Activated CD8-positive, alpha-beta T cell treated with anti-CD3 and anti-CD28 coated beads, Interleukin-2, amount 10 ng/mL, durations not matched to agents 7 days and 5 days (primary cell): ENCODE results near the gene SRGN. TPM values are rescaled to one million over a fixed set of nuclear protein-coding genes. Genes with fewer than 3 reads are reported as not detected.

Experiments
- ATAC-seq: fragments of 150-1000 bp; cut with Tn5 transposase; one replicate; pipeline ENCODE4 v1.10.0; 2021; ENCODE audit warnings: moderate library complexity
- CTCF ChIA-PET: fragments of 350-600 bp; sonication (Branson Sonifier 250); formaldehyde crosslinking; loops from one replicate; lab custom pipeline; 2021; ENCODE audit warnings: antibody characterized with exemption; lab: Charles Lee
- POLR2A ChIA-PET: fragments of 350-600 bp; sonication (Branson Sonifier 250); formaldehyde crosslinking; loops from one replicate; lab custom pipeline; 2021; ENCODE audit warnings: antibody characterized with exemption; lab: Charles Lee
- DNase-seq: peaks from one replicate; pipeline ENCODE4 v3.0.0-alpha.2; 2020
- H3K27ac Mint-ChIP-seq: one replicate; pipeline ENCODE4 v1.8.0; 2021; ENCODE audit warnings: mild to moderate bottlenecking, mixed read lengths
- H3K27me3 Mint-ChIP-seq: one replicate; pipeline ENCODE4 v1.8.0; 2021; ENCODE audit warnings: low read depth, mixed read lengths
- H3K36me3 Mint-ChIP-seq: one replicate; pipeline ENCODE4 v1.8.0; 2021; ENCODE audit warnings: low read depth, mixed read lengths
- H3K4me1 Mint-ChIP-seq: one replicate; pipeline ENCODE4 v1.8.0; 2021; ENCODE audit warnings: low read depth, mixed read lengths
- H3K4me3 Mint-ChIP-seq: one replicate; pipeline ENCODE4 v1.8.0; 2021; ENCODE audit warnings: mild to moderate bottlenecking, mixed read lengths
- H3K9me3 Mint-ChIP-seq: one replicate; pipeline ENCODE4 v1.8.0; 2022; ENCODE audit warnings: mixed read lengths; ENCODE audit not compliant: insufficient read depth
- total RNA-seq, 2 experiments: library from RNA; stranded (reverse); gene quantifications; one replicate each; pipeline ENCODE4 v1.2.3, GENCODE V29; 2021

The SRGN gene
- total RNA-seq, 2 experiments from 2014 or later, result 166 to 168 TPM

DNA sequence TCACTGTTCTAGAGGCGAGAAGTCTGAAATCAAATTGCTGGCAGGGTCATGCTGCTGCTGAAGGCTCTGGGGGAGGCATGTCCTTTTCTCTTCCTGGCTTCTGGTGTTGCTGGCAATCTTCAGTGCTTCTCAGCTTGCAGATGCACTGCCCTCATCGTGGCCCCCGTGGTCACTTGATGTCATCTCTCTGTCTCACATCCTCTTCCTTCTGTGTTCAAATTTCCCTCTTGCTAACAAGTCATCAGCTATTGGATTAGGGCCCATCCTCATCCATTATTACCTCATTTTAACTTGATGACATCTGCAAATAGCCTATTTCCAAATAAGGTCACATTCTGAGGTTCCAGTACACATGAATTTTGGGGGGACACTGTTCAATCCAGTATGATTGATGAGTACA, 36.6 kb upstream of the SRGN start:
- peaks cover 59% of the 10 kb centered on the region for H3K4me1 Mint-ChIP-seq
- CTCF ChIA-PET, result interaction anchor here (1.3 to 2.0 kb wide), 5 partner anchors 14 to 47 kb away, joined by 3 to 11 read pairs (median 5); partner anchors contain the start of gene SRGN
- H3K4me3 Mint-ChIP-seq, result no peak overlapping the region
- POLR2A ChIA-PET, result interaction anchor here (0.6 to 5.6 kb wide), 6 partner anchors 16 to 95 kb away, joined by 3 to 32 read pairs (median 3); partner anchors contain the start of genes DDX21 and SRGN
- H3K27me3 Mint-ChIP-seq, result no peaks in the 10 kb centered on the region
- DNase-seq, result peak; percentile 77
- H3K27ac Mint-ChIP-seq, result peak overlapping the region; percentile 70
- H3K36me3 Mint-ChIP-seq, result no peaks in the 10 kb centered on the region
- peak; percentile 70 for ATAC-seq
- no peaks in the 10 kb centered on the region for H3K9me3 Mint-ChIP-seq

DNA sequence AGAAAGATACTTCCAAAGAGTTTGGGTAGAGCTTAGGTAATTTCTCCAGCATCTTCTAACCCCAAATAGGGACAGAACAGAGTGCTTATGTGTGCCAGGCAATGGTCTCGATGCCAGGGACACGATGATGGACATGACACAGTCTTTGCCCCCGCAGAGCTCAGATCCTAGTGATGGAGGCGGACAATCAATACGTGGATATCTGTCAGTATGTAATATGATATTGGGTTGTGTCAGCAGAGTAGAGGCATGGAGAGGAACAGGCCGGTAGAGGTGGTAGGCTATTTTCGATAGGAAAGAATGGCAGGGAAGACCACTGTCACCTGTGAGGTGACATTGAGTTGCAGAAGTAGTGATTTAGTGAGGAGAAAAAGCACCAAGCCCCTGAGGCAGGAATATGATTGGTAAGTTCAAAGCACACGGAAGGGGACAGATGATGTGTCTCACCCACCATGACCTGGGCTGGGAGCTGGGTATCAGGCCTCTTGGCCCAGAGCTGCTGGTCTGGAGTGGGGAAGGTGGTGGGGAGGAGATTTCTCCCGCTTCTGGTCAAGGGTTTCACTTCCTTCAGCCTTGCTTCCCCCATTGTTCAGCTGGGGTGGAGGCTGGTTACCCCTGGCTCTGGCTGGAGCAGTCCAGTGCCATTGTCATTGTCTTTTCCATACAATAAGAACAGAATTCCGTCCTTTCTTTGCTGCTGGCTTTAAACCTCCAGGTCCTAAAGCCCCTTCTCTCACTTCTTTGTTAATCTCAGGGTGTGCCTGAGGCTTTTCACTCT, 36.0 kb upstream of the SRGN start:
- Mint-ChIP-seq H3K27ac (peak overlapping the region; percentile 70), H3K36me3 (no peaks in the 10 kb centered on the region), H3K4me1 (peaks cover 61% of the 10 kb centered on the region), H3K27me3 (no peaks in the 10 kb centered on the region), H3K4me3 (no peak overlapping the region), H3K9me3 (no peaks in the 10 kb centered on the region)
- no peak for ATAC-seq
- no peak for DNase-seq
- POLR2A ChIA-PET, result interaction anchor here (0.8 to 5.6 kb wide), 5 partner anchors 32 to 96 kb away, joined by 3 to 32 read pairs (median 3); partner anchors contain the start of genes DDX21 and SRGN
- CTCF ChIA-PET, result interaction anchor here (1.3 to 2.0 kb wide), 5 partner anchors 14 to 47 kb away, joined by 3 to 11 read pairs (median 5); partner anchors contain the start of gene SRGN

DNA sequence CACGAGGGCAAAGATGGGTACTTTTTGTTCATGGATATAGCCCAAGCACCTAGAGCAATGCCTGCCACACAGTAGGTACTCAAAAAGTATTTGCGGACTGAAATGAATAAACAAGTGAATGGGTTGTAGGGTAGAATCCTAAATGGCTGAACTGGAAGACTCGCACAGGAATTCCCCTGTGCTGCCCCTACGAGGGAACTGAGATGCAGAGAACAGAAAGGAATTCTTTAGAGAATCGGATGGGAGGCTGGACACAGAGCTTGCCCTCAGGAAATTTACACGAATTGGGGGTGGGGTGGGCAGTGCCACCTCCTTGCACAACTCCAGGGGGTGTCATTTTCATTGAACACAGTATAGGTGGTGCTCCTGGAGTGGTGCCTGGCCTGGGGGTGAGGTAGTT, 35.2 kb upstream of the SRGN start:
- Mint-ChIP-seq H3K9me3 (no peaks in the 10 kb centered on the region), H3K4me3 (no peak overlapping the region), H3K27me3 (no peaks in the 10 kb centered on the region), H3K27ac (peak overlapping the region; percentile 0), H3K36me3 (no peaks in the 10 kb centered on the region), H3K4me1 (peaks cover 65% of the 10 kb centered on the region)
- ChIA-PET POLR2A (interaction anchor here (5.6 kb wide), 1 partner anchor 35 kb away, joined by 32 read pairs; the partner anchor contains the start of gene SRGN), CTCF (interaction anchor here (1.6 to 2.0 kb wide), 2 partner anchors 13 to 48 kb away, joined by 5 to 11 read pairs; no protein-coding TSS in a partner anchor)
- no peak for ATAC-seq
- no peak for DNase-seq

- H3K9me3 Mint-ChIP-seq, result no peaks in the 10 kb centered on the region
- no peaks in the 10 kb centered on the region for H3K27me3 Mint-ChIP-seq
- no peak for DNase-seq
- H3K4me3 Mint-ChIP-seq, result peak overlapping the region; percentile 36
- ChIA-PET CTCF (interaction anchor here (0.9 to 3.8 kb wide), 6 partner anchors 10 to 49 kb away, joined by 3 to 22 read pairs (median 10); no protein-coding TSS in a partner anchor), POLR2A (interaction anchor here (0.6 to 4.8 kb wide), 6 partner anchors 9 to 37 kb away, joined by 3 to 40 read pairs (median 6); partner anchors contain the start of gene SRGN)
- peak; percentile 28 for ATAC-seq
- H3K36me3 Mint-ChIP-seq, result no peaks in the 10 kb centered on the region
- peak overlapping the region; percentile 56 for H3K27ac Mint-ChIP-seq
- H3K4me1 Mint-ChIP-seq, result peaks cover 65% of the 10 kb centered on the region
These were observed 32.7 kb upstream of the SRGN start for GRCh38 chr10:69055241-69055640.

DNA sequence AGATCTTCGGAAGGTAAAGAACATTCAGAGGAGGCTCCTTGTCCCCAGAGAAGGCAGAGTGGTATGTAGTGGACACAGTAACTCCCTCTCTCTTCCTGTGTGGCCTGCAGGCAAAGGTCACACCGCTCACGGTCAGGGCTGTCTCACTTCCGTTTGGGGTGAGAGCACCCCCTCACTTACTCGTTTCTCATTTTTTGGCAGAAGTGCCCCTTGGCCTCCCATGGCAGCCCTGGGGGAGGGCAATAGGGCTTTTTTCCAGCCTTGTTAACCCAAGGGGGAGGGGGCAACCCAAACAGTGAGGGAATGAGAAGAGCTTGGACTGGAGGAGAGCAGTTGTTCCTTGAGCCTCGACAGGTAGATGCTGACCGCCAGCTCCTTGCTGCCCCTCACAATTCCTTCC, 31.8 kb upstream of the SRGN start:
- H3K9me3 Mint-ChIP-seq, result no peaks in the 10 kb centered on the region
- peaks cover 67% of the 10 kb centered on the region for H3K4me1 Mint-ChIP-seq
- H3K36me3 Mint-ChIP-seq, result no peaks in the 10 kb centered on the region
- H3K27me3 Mint-ChIP-seq, result no peaks in the 10 kb centered on the region
- H3K27ac Mint-ChIP-seq, result peak overlapping the region; percentile 88
- ChIA-PET CTCF (interaction anchor here (2.2 to 3.8 kb wide), 3 partner anchors 9 to 36 kb away, joined by 11 to 22 read pairs (median 20); no protein-coding TSS in a partner anchor), POLR2A (interaction anchor here (1.4 to 4.8 kb wide), 4 partner anchors 9 to 100 kb away, joined by 3 to 40 read pairs (median 12); partner anchors contain the start of genes DDX21 and SRGN)
- no peak overlapping the region for H3K4me3 Mint-ChIP-seq
- ATAC-seq (no peak), DNase-seq (no peak)

- Mint-ChIP-seq H3K4me1 (peaks cover 67% of the 10 kb centered on the region), H3K9me3 (no peaks in the 10 kb centered on the region), H3K4me3 (peak overlapping the region; percentile 44), H3K27me3 (no peaks in the 10 kb centered on the region), H3K27ac (peak overlapping the region; percentile 88), H3K36me3 (no peaks in the 10 kb centered on the region)
- no peak for ATAC-seq
- DNase-seq, result no peak
- POLR2A ChIA-PET, result interaction anchor here (1.2 to 4.8 kb wide), 5 partner anchors 9 to 101 kb away, joined by 3 to 40 read pairs (median 10); partner anchors contain the start of genes DDX21 and SRGN
- CTCF ChIA-PET, result interaction anchor here (1.4 to 3.8 kb wide), 5 partner anchors 8 to 50 kb away, joined by 5 to 22 read pairs (median 11); no protein-coding TSS in a partner anchor
These were observed 31.2 kb upstream of the SRGN start for GRCh38 chr10:69056536-69057260.

GRCh38 chr10:69057261-69057950, 30.5 kb upstream of the SRGN start:
- Mint-ChIP-seq H3K9me3 (no peaks in the 10 kb centered on the region), H3K4me1 (peaks cover 70% of the 10 kb centered on the region), H3K36me3 (no peaks in the 10 kb centered on the region), H3K27me3 (no peaks in the 10 kb centered on the region), H3K4me3 (peak overlapping the region; percentile 44), H3K27ac (peak overlapping the region; percentile 88)
- ChIA-PET CTCF (interaction anchor here (1.2 to 3.8 kb wide), 4 partner anchors 9 to 51 kb away, joined by 3 to 22 read pairs (median 5); no protein-coding TSS in a partner anchor), POLR2A (interaction anchor here (1.2 to 4.8 kb wide), 4 partner anchors 13 to 102 kb away, joined by 3 to 40 read pairs (median 8); partner anchors contain the start of genes DDX21 and SRGN)
- peak; percentile 40 for ATAC-seq
- peak; percentile 55 for DNase-seq

GRCh38 chr10:69057951-69058297, 30.0 kb upstream of the SRGN start:
- ChIA-PET POLR2A (interaction anchor here (1.2 to 4.8 kb wide), 3 partner anchors 14 to 33 kb away, joined by 3 to 40 read pairs (median 14); partner anchors contain the start of gene SRGN), CTCF (interaction anchor here (1.2 to 3.8 kb wide), 4 partner anchors 8 to 52 kb away, joined by 3 to 22 read pairs (median 5); no protein-coding TSS in a partner anchor)
- peak overlapping the region; percentile 88 for H3K27ac Mint-ChIP-seq
- H3K27me3 Mint-ChIP-seq, result no peaks in the 10 kb centered on the region
- H3K4me1 Mint-ChIP-seq, result peaks cover 66% of the 10 kb centered on the region
- ATAC-seq, result no peak
- H3K9me3 Mint-ChIP-seq, result no peaks in the 10 kb centered on the region
- DNase-seq, result no peak
- no peak overlapping the region for H3K4me3 Mint-ChIP-seq
- no peaks in the 10 kb centered on the region for H3K36me3 Mint-ChIP-seq

- H3K9me3 Mint-ChIP-seq, result no peaks in the 10 kb centered on the region
- H3K27me3 Mint-ChIP-seq, result no peaks in the 10 kb centered on the region
- H3K36me3 Mint-ChIP-seq, result no peaks in the 10 kb centered on the region
- H3K4me1 Mint-ChIP-seq, result peaks cover 57% of the 10 kb centered on the region
- ChIA-PET CTCF (interaction anchor here (1.4 kb wide), 1 partner anchor 32 kb away, joined by 7 read pairs; no protein-coding TSS in a partner anchor), POLR2A (interaction anchor here (0.6 to 1.2 kb wide), 2 partner anchors 12 to 147 kb away, joined by 3 read pairs; no protein-coding TSS in a partner anchor)
- no peak overlapping the region for H3K27ac Mint-ChIP-seq
- H3K4me3 Mint-ChIP-seq, result no peak overlapping the region
- ATAC-seq (no peak), DNase-seq (no peak)
These were observed 27.6 kb upstream of the SRGN start for GRCh38 chr10:69060127-69060798.
